CD4-positive, alpha-beta T cell treated with Interleukin-1 beta for 1 hour (primary cell): ENCODE measurements around the gene IQUB.
A peak's percentile ranks its signal among the peaks of the same experiment; 100 is the strongest.
"Not testable (repeated sequence)": the region's sequence is repeated elsewhere in the genome, so short reads cannot be mapped to it uniquely, and the experiment has no call there.

Experiments used
- DNase-seq, 2 donors: peaks; one replicate each; pipeline ENCODE4 v3.0.0-alpha.2; 2020 to 2022

Gene IQUB

DNA sequence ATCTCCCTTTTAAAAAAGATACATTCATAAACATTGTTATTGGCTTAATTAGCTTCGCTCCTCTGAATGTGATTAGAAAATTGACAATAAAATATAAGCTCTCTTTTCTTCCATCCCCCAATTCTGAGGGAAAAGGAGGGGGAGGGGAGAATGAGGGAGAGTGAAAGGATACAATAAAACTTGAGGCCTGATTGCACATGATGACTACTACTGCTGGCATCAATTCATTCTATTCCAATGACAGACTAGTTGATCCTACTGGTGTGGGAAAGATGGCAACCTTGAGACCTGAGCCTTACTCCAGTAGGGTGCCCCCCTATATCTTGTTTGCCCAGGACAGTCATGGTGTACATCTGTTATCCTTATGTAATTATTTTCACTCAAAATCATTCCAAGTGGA is 4.5 kb upstream of the IQUB start:
- no peak for DNase-seq

DNA sequence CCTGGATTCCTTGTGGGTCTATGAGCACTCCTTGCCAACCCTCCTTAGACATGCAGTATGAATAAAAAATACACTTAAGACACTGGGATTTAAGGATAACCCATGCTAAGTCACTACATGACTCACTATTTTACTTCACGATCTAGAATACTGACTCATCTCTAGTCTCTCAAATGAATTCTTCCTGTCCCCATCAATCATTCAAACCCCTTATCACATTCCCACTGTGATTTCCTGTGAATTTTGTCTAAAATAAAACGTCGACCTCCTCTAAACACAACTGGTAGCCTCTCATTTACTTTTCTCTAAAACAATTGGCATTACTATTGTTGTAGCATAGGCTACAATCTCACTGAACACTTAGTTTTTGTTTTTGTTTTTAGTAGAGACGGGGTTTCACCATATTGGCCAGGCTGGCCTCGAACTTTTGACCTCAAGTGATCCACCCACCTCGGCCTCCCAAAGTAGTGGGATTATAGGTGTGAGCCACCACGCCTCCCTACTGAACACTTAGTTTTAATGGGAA is 3.9 kb upstream of the IQUB start:
- no peak for DNase-seq

- peak in 1 of 2 donors; percentile 49 for DNase-seq
Observed at GRCh38 chr7:123537026-123537642, 2.7 kb upstream of the IQUB start.

- DNase-seq, result no peak
Observed at GRCh38 chr7:123535517-123535916, 1.1 kb upstream of the IQUB start.

DNA sequence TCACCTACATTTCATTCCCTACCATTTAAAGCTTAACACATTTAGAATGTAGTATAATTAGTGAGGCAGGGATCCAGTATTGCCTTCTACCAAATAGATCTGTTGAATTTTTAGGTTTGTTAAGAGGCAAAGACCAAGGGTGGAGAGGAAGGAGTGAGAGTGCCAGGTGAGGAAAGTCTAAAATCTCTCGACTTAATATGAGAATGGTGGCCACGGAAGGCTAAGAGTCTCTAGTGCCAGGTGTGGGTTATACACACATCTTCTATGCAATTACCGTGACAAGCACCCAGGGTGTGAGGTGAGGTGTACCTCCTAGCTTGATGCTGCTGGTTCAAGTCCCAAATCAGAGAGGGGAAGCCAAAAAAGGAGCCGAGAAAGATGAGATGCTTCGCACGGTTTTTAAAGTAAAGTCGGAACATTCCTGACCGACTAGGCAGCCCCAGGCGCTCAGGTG is 439 bp downstream of the IQUB start:
- peak in 1 of 2 donors; percentile 32 for DNase-seq

DNA sequence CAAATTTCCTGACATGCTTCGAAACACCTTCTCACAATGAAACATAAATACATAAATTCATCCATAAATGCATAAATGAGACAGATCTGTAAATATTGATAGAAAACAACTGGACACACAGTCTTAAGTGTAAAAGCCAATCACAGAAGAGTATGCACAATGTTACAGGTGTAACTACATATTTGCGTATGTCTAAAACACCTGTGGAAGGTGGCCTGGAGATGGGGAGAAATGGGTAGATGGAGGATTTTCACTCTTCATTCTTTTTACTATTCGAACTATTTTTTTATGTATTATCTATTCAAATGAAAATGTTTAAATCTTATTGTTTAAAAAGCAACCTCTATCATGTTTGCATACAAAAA is 860 bp downstream of the IQUB start:
- DNase-seq, result no peak

DNA sequence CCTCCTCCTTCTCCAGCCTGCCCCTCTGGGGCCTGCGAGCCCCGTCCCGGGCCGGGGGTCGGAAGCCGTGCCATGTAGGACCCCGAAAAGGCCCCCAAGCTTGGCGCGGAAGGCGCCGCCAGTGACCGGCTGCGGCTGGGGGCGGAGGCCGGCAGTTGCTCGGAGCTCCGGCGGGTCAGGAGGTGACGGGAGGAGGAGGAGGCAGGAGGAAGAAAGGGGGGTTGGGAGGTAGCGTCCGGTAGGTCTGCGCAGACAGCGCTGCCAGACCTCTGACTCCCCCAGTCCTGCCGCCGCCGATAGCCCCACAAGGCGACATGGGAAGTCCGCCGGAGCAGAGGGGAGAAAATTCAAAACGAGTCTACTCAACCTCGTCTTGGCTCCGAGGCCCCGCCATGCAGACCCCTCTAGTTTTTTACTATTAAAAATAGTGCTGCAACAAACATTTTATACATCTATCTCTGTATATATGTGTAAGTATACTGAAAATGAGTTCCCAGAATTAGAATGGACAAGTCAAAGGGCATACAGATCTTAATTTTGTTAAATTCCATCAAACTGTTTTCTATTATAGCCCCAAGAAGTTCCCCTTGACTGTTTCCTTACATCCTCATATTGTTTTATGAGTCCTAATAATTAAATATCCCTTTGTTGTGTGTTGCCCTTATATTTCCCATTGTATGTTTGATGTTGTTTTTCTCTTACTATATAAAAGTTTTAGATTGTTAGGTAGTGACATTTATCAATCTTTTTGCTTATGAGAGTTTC is 1.4 kb downstream of the IQUB start:
- peak; percentile 38 to 39 for DNase-seq

GRCh38 chr7:123532343-123532742 is 2.1 kb downstream of the IQUB start:
- not testable (repeated sequence) for DNase-seq

GRCh38 chr7:123530035-123530591 is 4.3 kb downstream of the IQUB start:
- not testable (repeated sequence) for DNase-seq

DNA sequence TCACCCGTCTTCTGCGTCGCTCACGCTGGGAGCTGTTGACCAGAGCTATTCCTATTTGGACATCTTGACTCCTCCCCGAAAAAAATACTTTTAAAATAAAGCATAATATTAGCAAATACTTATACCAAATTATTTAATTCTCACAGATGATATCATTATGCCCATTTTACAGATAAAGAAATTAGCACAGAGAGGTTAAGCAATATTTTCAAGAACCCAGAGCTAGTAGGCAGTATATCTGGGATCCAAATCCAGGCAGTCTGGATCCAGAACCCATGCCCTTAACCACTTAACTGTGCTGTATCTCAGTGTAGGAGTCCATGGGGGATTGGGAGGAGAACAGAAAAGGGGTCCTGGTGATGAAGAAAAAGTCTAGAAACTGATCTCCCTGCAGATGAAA is 6.1 kb downstream of the IQUB start:
- no peak for DNase-seq

DNA sequence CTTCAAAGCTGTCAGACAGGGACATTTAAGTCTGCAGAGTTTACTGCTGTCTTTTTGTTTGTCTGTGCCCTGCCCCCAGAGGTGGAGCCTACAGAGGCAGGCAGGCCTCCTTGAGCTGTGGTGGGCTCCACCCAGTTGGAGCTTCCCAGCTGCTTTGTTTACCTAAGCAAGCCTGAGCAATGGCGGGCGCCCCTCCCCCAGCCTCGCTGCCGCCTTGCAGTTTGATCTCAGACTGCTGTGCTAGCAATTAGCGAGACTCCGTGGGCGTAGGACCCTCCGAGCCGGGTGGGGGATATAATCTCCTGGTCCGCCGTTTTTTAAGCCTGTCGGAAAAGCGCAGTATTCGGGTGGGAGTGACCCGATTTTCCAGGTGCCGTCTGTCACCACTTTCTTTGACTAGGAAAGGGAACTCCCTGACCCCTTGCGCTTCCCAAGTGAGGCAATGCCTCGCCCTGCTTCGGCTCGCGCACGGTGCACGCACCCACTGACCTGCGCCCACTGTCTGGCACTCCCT is 6.6 kb downstream of the IQUB start:
- not testable (repeated sequence) for DNase-seq

GRCh38 chr7:123526533-123526932 is 7.9 kb downstream of the IQUB start:
- DNase-seq, result not testable (repeated sequence)

- DNase-seq, result no peak
Observed at GRCh38 chr7:123522066-123522465, 12.3 kb downstream of the IQUB start.

DNA sequence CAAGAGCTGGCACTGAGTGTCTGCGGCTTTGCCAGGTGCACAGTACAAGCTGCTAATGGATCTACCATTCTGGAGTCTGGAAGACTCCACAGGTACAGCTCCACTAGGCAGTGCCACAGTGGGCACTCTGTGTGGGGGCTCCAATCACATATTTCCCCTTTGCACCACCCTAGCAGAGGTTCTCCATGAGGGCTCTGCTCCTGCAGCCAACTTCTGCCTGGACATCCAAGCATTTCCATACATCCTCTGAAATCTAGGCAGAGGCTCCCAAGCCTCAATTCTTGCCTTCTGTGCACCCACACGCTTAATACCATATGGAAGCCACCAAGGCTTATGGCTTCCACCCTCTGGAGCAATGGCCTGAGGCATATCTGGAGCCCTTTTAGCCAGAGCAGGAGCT is 29.2 kb downstream of the IQUB start:
- no peak for DNase-seq

DNA sequence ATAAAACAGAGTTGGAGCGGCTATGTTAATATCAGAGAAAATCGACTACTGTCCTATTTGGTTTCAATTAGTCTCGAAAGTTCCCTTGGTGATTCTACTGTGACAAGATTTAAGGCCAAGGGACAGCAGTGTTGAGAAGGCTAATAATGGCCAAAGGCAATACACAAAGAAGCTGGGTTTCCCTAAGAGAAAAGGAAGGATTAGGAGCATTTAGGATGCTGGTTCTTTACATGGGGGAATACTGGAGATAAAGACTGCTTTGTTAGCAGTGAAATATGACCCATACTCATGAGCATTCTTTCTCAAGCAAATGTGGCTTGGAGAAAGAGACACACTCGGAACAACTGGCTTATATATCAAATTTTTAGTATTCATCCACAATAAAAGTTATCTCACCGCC is 32.2 kb downstream of the IQUB start:
- no peak for DNase-seq

DNA sequence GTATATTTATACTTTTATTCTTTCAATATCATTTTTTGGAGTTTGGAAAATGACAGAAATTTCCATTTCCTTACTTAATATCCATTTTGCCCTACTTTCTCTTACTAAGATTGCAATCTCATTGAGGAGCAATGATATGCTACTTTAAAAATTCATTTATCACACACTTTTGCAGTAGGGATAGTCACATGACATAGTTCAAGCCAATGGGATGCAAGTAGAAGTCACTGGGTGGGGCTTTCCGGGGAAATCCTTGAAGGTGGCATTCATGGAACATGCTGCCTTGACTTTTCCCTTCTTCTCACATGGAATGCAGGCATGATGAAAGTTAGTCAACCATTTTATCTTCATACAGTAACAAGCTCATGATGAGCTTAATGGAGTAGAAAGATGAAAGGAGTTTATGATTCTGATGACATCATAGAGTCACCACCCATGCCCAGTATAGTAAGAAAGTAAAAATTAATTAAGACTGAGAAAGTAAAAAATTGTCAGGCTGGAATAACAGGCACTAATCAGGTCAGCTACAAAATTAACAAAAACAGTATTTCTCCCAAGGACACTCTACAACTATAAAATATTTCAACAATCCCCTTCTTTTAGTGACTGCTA is 33.4 kb downstream of the IQUB start:
- DNase-seq, result no peak

DNA sequence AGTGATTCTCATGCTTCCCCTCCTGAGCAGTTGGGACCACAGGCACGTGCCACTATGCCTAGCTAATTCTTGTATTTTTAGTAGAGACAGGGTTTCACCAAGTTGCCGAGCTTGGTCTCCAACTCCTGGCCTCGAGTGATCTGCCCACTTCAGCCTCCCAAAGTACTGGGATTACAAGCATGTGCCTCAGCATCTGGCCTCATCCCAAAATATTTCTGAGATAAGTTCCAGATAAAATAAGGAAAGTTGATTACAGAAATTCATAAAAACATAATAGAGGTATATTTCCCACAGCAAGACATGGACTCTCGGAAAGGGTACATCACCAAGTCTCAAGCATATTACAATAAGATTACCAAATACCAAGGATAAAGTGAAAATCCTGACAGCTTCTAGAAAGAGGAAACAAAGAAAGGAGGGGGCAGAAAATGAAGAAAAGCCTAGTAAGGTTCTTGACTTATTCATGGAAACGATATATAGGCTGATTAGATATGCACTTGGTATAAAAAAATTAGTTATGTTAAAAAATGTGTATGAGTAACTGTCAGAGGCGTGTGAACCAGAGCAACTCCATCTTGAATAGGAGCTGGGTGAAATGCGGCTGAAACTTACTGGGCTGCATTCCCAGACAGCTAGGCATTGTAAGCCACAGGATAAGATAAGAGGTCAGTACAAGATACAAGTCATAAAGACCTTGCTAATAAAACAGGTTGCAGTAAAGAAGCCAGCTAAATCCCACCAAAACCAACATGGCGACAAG is 35.0 kb downstream of the IQUB start:
- DNase-seq, result no peak

DNA sequence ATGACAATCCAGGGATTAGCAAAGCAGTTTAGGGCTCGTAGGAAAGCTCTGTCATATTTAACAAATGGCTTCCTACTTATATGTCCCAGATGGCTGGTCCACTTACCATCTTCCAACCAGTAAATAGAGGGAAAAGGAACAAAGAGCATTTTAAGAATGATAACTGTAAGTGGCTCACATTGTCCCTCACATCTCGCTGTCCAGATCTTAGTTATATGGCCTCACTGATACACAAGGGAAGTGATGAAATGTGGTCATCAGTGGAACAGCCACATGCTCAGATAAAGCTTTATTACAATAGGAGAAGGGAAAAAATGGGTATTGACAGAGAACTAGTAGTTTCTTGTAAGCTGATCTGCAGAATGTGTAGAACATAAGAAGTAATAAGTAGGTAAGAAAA is 35.8 kb downstream of the IQUB start:
- no peak for DNase-seq

DNA sequence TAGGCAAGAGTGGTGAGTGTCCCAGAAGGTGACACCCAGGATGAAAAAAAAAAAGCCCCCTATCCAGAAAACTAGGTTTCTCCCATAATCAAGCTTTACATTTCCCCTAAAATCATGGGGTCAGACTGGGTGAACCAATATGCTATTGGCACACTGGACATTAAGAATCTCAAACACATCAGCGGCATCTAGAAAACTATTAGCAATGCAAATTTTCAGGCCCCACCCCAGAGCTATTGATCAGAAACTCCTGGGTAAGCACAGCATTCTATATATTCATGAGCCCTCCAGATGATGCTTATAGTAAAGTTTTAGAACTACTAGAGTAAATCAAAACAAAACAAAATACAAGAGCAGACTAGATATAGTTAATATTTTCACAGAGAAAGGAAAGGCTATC is 36.4 kb downstream of the IQUB start:
- no peak for DNase-seq

DNA sequence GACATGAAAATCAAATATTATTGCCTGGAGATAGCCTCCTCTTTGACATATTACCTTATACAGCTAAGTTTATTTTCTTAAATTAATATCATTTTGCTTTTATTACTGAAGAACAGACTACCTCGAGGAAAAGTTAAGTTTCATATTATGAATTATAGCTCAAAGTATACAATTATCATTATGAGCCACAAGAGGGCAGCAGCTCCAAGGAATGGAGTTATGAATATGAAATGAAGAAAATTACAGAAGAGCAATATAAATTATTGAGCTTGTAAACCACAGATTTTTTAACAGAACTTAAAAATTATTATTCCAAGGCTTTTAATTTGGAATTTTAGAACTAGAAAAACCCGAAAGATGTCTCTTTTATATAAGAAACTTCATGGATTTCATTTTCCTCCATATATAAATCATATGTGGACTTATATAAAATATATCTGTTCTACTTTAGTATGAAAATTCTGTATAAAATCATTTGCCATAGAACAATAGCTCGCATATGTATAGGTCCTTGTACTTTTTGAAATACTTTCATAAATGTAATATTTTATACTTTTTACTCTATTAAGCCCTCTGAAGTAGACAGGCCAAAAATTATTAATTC is 40.1 kb downstream of the IQUB start:
- peak in 1 of 2 donors; percentile 53 for DNase-seq

DNA sequence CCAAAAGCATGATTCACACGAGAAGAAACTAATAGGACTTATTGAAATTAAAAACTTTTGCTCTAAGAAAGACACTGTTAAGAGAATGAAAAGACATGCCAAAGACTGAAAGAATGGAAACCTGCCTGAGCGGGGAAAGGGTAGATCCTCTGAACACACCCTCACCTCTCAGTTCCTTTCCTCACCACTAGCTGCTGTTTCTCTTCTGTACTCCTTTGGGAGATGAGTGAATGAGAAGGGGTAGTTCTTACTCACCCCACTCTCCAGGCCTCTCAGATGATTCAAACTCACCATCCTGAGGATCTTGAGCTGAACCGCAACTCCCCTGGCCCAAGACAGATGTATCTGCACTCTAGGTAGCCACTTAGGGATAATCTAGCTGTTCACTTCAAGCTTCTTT is 41.9 kb downstream of the IQUB start:
- no peak for DNase-seq

DNA sequence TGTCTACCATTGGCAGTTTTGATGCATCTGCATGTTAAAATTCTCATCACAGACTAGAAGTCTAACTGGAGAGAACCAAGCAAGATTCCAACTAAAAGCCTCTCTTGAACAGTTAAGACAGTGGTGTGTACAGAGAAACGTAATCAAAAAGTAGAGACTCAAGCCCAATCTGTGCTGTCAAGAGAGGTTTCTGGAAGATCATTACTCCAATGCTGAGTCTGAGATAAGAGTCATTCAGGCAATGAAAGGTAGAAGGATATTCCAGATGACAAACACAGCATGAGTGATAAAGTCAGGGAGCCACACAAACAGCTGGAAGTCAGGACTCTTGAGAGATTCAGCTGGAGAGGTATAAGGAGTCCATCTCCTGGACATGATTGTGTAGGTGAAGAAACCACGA is 48.7 kb downstream of the IQUB start:
- no peak for DNase-seq
